ENCODE results near the gene ARHGAP30.

ARHGAP30 gene

DNA sequence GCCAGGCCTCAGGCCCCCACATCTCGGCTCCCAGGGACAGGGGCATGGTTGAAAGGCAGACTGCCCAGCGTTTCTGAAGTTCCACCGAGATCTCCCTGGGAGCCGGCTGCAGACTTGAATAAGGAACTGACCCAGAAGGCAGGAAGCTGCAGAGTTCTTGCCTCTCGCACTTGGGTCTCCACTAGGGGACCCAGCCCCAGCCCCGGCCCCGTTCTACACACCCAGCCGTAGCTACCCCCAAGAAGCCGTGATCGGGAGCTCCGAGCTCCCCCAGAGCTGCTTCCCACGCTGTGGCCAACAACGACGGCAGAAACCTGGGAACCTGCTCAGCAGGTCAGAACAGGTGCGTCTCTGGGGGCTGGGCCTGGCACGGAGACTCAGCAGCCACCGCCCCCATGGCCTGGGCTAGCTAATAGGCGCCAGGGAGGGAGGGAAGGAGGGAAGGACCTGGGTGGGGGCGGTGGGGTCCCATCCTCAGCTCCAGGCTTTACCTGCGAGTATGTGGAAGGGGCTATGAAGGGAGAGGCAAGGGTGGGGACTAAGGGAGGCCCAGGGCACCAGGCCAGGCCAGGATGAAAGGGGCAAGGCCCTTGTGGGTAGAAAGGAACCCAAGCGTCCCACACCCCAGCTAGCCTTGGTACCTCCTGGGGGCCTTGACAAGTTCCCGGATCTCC is 19.7 kb upstream of the ARHGAP30 start, which contains the start of gene NECTIN4:
TSS of gene NECTIN4 (minus strand) at position 308 of the 674 bp plus-strand sequence. CDS start at position 46, 262 bp downstream.
- Histone ChIP-seq H3K27me3 (ENCODE audit: insufficient read depth, low read length, poor library complexity, severe bottlenecking) (no peaks in the 10 kb centered on the region), H4K20me1 (ENCODE audit: insufficient read depth, low read length, poor library complexity, severe bottlenecking) (no peaks in the 10 kb centered on the region), H3F3A (ENCODE audit: low read depth) (no peaks in the 10 kb centered on the region), H3K4me3 (ENCODE audit: low read length, poor library complexity, severe bottlenecking) (no peak within 1 kb of the TSS), H3K9ac (ENCODE audit: low read depth, low read length, poor library complexity, severe bottlenecking) (no peak within 1 kb of the TSS), H3K36me3 (ENCODE audit: insufficient read depth, low read length) (no peaks in the 10 kb centered on the region), H3K9me2 (replicated peaks; ENCODE audit: low read depth, low read length) (no peaks in the 10 kb centered on the region), H3K9me3 (ENCODE audit: insufficient read depth, low read depth, low read length) (no peaks in the 10 kb centered on the region), H3K4me2 (ENCODE audit: low read depth, low read length, poor library complexity, severe bottlenecking) (no peak within 1 kb of the TSS), H2AFZ (ENCODE audit: low read length) (no peak within 1 kb of the TSS), H3K4me1 (ENCODE audit: insufficient read depth, low read length, poor library complexity, severe bottlenecking) (no peaks in the 10 kb centered on the region), H3K79me2 (ENCODE audit: insufficient read depth, low read length) (no peaks in the 10 kb centered on the region)
- TF ChIP-seq CTCF (conservative IDR thresholded peaks at IDR 0.05; ENCODE audit: low read length) (no peak), EZH2phosphoT487 (IDR thresholded peaks at IDR 0.05; ENCODE audit: borderline replicate concordance) (no peak)

GRCh38 chr1:161088587-161089110 is 19.0 kb upstream of the ARHGAP30 start:
- Histone ChIP-seq H3K9me2 (replicated peaks; ENCODE audit: low read depth, low read length) (no peaks in the 10 kb centered on the region), H2AFZ (ENCODE audit: low read length) (no peak overlapping the region), H3F3A (ENCODE audit: low read depth) (no peaks in the 10 kb centered on the region), H4K20me1 (ENCODE audit: insufficient read depth, low read length, poor library complexity, severe bottlenecking) (no peaks in the 10 kb centered on the region), H3K9ac (ENCODE audit: low read depth, low read length, poor library complexity, severe bottlenecking) (no peak overlapping the region), H3K27me3 (ENCODE audit: insufficient read depth, low read length, poor library complexity, severe bottlenecking) (no peaks in the 10 kb centered on the region), H3K36me3 (ENCODE audit: insufficient read depth, low read length) (no peaks in the 10 kb centered on the region), H3K9me3 (ENCODE audit: insufficient read depth, low read depth, low read length) (no peaks in the 10 kb centered on the region), H3K4me3 (ENCODE audit: low read length, poor library complexity, severe bottlenecking) (no peak overlapping the region), H3K79me2 (ENCODE audit: insufficient read depth, low read length) (no peaks in the 10 kb centered on the region), H3K4me1 (ENCODE audit: insufficient read depth, low read length, poor library complexity, severe bottlenecking) (no peaks in the 10 kb centered on the region), H3K4me2 (ENCODE audit: low read depth, low read length, poor library complexity, severe bottlenecking) (no peak overlapping the region)
- TF ChIP-seq EZH2phosphoT487 (IDR thresholded peaks at IDR 0.05; ENCODE audit: borderline replicate concordance) (no peak), CTCF (conservative IDR thresholded peaks at IDR 0.05; ENCODE audit: low read length) (no peak)

GRCh38 chr1:161086457-161086856 is 16.8 kb upstream of the ARHGAP30 start:
- H3K4me1 ChIP-seq (ENCODE audit: insufficient read depth, low read length, poor library complexity, severe bottlenecking) = no peaks in the 10 kb centered on the region
- H3K36me3 ChIP-seq (ENCODE audit: insufficient read depth, low read length) = no peaks in the 10 kb centered on the region
- no peaks in the 10 kb centered on the region for H3F3A ChIP-seq (ENCODE audit: low read depth)
- no peaks in the 10 kb centered on the region for H3K79me2 ChIP-seq (ENCODE audit: insufficient read depth, low read length)
- H3K9ac ChIP-seq (ENCODE audit: low read depth, low read length, poor library complexity, severe bottlenecking) = no peak overlapping the region
- no peak overlapping the region for H3K4me3 ChIP-seq (ENCODE audit: low read length, poor library complexity, severe bottlenecking)
- H2AFZ ChIP-seq (ENCODE audit: low read length) = no peak overlapping the region
- no peaks in the 10 kb centered on the region for H3K27me3 ChIP-seq (ENCODE audit: insufficient read depth, low read length, poor library complexity, severe bottlenecking)
- H4K20me1 ChIP-seq (ENCODE audit: insufficient read depth, low read length, poor library complexity, severe bottlenecking) = no peaks in the 10 kb centered on the region
- H3K9me3 ChIP-seq (ENCODE audit: insufficient read depth, low read depth, low read length) = no peaks in the 10 kb centered on the region
- no peak overlapping the region for H3K4me2 ChIP-seq (ENCODE audit: low read depth, low read length, poor library complexity, severe bottlenecking)
- H3K9me2 ChIP-seq (replicated peaks; ENCODE audit: low read depth, low read length) = no peaks in the 10 kb centered on the region
- no peak for TF ChIP-seq CTCF (conservative IDR thresholded peaks at IDR 0.05; ENCODE audit: low read length)
- TF ChIP-seq EZH2phosphoT487 (IDR thresholded peaks at IDR 0.05; ENCODE audit: borderline replicate concordance) = no peak

All from Loucy (cell line).